Measurements from ENCODE around the gene MESD. TPM values are rescaled to one million over a fixed set of nuclear protein-coding genes. Genes with fewer than 3 reads are reported as not detected.

The MESD gene
- polyA plus RNA-seq, 1 donor from 2014 or later, result 16.3 TPM

DNA sequence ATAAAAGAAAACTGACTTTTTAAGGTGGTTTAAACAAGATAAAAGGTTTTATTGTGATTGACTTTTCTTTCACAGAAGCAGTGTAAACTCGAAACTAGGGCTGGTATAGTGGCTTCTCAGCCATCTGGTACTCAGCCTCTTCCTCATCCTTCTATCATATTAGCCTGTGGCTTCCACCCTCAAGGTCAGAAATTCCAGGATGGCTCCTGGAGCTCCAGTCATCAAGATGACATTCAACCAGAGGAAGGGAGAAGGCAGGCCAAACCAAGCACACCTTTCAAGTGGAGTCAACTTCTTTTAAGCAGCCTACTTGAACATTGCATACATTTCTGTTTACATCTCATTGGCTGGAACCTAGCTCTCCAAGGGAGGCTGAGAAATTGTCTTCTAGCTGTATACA, 1.3 kb upstream of the MESD start:
- Histone ChIP-seq H3K27me3 (ENCODE audit: insufficient read depth, low read depth, low read length) (no peaks in the 10 kb centered on the region), H3K27ac (ENCODE audit: low read length) (no peak overlapping the region), H3K36me3 (ENCODE audit: insufficient read depth, low read length) (no peaks in the 10 kb centered on the region), H2AFZ (ENCODE audit: low read depth, low read length) (no peak overlapping the region), H3K79me2 (replicated peaks; ENCODE audit: insufficient read depth, low read length) (peaks cover 30% of the 10 kb centered on the region), H3K4me3 (ENCODE audit: low read length) (no peak overlapping the region), H4K20me1 (ENCODE audit: insufficient read depth) (no peaks in the 10 kb centered on the region), H3K9me3 (ENCODE audit: low read length) (no peaks in the 10 kb centered on the region), H3K9me2 (ENCODE audit: insufficient read depth, low read length) (no peaks in the 10 kb centered on the region), H3K9ac (ENCODE audit: low read length) (no peak overlapping the region), H3F3A (ENCODE audit: insufficient read depth, low read length, poor library complexity, severe bottlenecking) (no peaks in the 10 kb centered on the region), H3K4me2 (ENCODE audit: low read length) (no peak overlapping the region)
- no peak for TF ChIP-seq SMC3 (conservative IDR thresholded peaks at IDR 0.05; ENCODE audit: poor library complexity)
- TF ChIP-seq MXI1 (conservative IDR thresholded peaks at IDR 0.05; ENCODE audit: poor library complexity, severe bottlenecking), result no peak
- TF ChIP-seq, protein P1, sequence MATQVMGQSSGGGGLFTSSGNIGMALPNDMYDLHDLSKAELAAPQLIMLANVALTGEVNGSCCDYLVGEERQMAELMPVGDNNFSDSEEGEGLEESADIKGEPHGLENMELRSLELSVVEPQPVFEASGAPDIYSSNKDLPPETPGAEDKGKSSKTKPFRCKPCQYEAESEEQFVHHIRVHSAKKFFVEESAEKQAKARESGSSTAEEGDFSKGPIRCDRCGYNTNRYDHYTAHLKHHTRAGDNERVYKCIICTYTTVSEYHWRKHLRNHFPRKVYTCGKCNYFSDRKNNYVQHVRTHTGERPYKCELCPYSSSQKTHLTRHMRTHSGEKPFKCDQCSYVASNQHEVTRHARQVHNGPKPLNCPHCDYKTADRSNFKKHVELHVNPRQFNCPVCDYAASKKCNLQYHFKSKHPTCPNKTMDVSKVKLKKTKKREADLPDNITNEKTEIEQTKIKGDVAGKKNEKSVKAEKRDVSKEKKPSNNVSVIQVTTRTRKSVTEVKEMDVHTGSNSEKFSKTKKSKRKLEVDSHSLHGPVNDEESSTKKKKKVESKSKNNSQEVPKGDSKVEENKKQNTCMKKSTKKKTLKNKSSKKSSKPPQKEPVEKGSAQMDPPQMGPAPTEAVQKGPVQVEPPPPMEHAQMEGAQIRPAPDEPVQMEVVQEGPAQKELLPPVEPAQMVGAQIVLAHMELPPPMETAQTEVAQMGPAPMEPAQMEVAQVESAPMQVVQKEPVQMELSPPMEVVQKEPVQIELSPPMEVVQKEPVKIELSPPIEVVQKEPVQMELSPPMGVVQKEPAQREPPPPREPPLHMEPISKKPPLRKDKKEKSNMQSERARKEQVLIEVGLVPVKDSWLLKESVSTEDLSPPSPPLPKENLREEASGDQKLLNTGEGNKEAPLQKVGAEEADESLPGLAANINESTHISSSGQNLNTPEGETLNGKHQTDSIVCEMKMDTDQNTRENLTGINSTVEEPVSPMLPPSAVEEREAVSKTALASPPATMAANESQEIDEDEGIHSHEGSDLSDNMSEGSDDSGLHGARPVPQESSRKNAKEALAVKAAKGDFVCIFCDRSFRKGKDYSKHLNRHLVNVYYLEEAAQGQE (IDR thresholded peaks at IDR 0.05; ENCODE audit: borderline replicate concordance), result no peak
- TF ChIP-seq, protein P2, sequence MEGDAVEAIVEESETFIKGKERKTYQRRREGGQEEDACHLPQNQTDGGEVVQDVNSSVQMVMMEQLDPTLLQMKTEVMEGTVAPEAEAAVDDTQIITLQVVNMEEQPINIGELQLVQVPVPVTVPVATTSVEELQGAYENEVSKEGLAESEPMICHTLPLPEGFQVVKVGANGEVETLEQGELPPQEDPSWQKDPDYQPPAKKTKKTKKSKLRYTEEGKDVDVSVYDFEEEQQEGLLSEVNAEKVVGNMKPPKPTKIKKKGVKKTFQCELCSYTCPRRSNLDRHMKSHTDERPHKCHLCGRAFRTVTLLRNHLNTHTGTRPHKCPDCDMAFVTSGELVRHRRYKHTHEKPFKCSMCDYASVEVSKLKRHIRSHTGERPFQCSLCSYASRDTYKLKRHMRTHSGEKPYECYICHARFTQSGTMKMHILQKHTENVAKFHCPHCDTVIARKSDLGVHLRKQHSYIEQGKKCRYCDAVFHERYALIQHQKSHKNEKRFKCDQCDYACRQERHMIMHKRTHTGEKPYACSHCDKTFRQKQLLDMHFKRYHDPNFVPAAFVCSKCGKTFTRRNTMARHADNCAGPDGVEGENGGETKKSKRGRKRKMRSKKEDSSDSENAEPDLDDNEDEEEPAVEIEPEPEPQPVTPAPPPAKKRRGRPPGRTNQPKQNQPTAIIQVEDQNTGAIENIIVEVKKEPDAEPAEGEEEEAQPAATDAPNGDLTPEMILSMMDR (IDR thresholded peaks at IDR 0.05; ENCODE audit: poor library complexity, severe bottlenecking), result no peak
- no peak for TF ChIP-seq EP300 (conservative IDR thresholded peaks at IDR 0.05; ENCODE audit: poor library complexity, severe bottlenecking)
- TF ChIP-seq POLR2AphosphoS5 (IDR thresholded peaks at IDR 0.05), result no peak
- TF ChIP-seq RAD21 (conservative IDR thresholded peaks at IDR 0.05), result no peak
- TF ChIP-seq TAF1 (IDR thresholded peaks at IDR 0.05; ENCODE audit: low read depth), result no peak
- no peak for TF ChIP-seq EZH2 (IDR thresholded peaks at IDR 0.05; ENCODE audit: borderline replicate concordance, insufficient read depth, low read length, poor library complexity, severe bottlenecking)

DNA sequence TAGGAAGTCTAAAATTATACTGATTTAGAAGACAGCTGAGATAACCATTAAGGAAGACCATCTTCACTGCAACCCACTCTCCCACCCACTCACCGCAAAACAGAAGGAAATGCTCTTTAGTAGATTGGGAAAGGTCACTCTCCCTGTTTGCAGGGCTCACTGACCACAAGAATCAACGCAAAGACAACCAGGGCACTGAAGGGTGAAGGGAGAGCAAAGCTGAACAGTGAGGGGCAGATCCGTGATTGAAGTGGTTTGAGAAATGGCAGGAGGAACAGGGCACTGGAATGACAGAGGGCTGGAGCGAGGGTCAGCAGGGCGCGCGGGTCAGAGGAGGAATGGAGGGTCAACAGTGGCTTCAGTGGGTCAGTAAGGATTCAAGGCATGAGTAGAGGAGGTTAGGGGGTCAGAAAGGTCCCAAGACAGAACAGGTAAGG, 520 bp downstream of the MESD start:
- TF ChIP-seq, protein P1 (IDR thresholded peaks at IDR 0.05; ENCODE audit: borderline replicate concordance), result no peak
- TF ChIP-seq TAF1 (IDR thresholded peaks at IDR 0.05; ENCODE audit: low read depth) (no peak), EP300 (conservative IDR thresholded peaks at IDR 0.05; ENCODE audit: poor library complexity, severe bottlenecking) (no peak), RAD21 (conservative IDR thresholded peaks at IDR 0.05) (no peak), POLR2AphosphoS5 (IDR thresholded peaks at IDR 0.05) (no peak), MXI1 (conservative IDR thresholded peaks at IDR 0.05; ENCODE audit: poor library complexity, severe bottlenecking) (no peak), SMC3 (conservative IDR thresholded peaks at IDR 0.05; ENCODE audit: poor library complexity) (no peak), EZH2 (IDR thresholded peaks at IDR 0.05; ENCODE audit: borderline replicate concordance, insufficient read depth, low read length, poor library complexity, severe bottlenecking) (no peak)
- TF ChIP-seq, protein P2 (IDR thresholded peaks at IDR 0.05; ENCODE audit: poor library complexity, severe bottlenecking), result no peak
- Histone ChIP-seq H3K27ac (ENCODE audit: low read length) (peak overlapping the region; percentile 84), H3K36me3 (ENCODE audit: insufficient read depth, low read length) (no peaks in the 10 kb centered on the region), H4K20me1 (ENCODE audit: insufficient read depth) (no peaks in the 10 kb centered on the region), H3K9me2 (ENCODE audit: insufficient read depth, low read length) (no peaks in the 10 kb centered on the region), H3K27me3 (ENCODE audit: insufficient read depth, low read depth, low read length) (no peaks in the 10 kb centered on the region), H3K9me3 (ENCODE audit: low read length) (no peaks in the 10 kb centered on the region), H2AFZ (ENCODE audit: low read depth, low read length) (peak overlapping the region; percentile 97), H3F3A (ENCODE audit: insufficient read depth, low read length, poor library complexity, severe bottlenecking) (no peaks in the 10 kb centered on the region), H3K79me2 (replicated peaks; ENCODE audit: insufficient read depth, low read length) (peaks cover 49% of the 10 kb centered on the region), H3K4me3 (ENCODE audit: low read length) (peak overlapping the region; percentile 91), H3K9ac (ENCODE audit: low read length) (peak overlapping the region; percentile 95), H3K4me2 (ENCODE audit: low read length) (peak overlapping the region; percentile 94)
